CD4-positive, alpha-beta T cell treated with Interferon gamma for 1 hour (primary cell): ENCODE results near the gene FYTTD1.

Experiments used
- DNase-seq: peaks from one replicate; pipeline ENCODE4 v3.0.0-alpha.2; 2020

The FYTTD1 gene

GRCh38 chr3:197793247-197793646 lies 43.6 kb downstream of the FYTTD1 start:
- DNase-seq = no peak

- DNase-seq = no peak
Measured at GRCh38 chr3:197794115-197794514, 44.4 kb downstream of the FYTTD1 start.

GRCh38 chr3:197795200-197795599 lies 45.5 kb downstream of the FYTTD1 start:
- DNase-seq = no peak

- no peak for DNase-seq
Measured at GRCh38 chr3:197796087-197796486, 46.4 kb downstream of the FYTTD1 start.

- DNase-seq = no peak
Measured at GRCh38 chr3:197798863-197799262, 49.2 kb downstream of the FYTTD1 start.

GRCh38 chr3:197800379-197800778 lies 50.7 kb downstream of the FYTTD1 start:
- DNase-seq = no peak

- no peak for DNase-seq
Measured at GRCh38 chr3:197801891-197802778, 52.5 kb downstream of the FYTTD1 start.

- no peak for DNase-seq
Measured at GRCh38 chr3:197802779-197803459, 53.2 kb downstream of the FYTTD1 start.

- no peak for DNase-seq
Measured at GRCh38 chr3:197804511-197804910, 54.8 kb downstream of the FYTTD1 start.

GRCh38 chr3:197807969-197808587 lies 58.4 kb downstream of the FYTTD1 start:
- no peak for DNase-seq

GRCh38 chr3:197809356-197810020 lies 59.8 kb downstream of the FYTTD1 start:
- DNase-seq = no peak

- no peak for DNase-seq
Measured at GRCh38 chr3:197810901-197811300, 61.2 kb downstream of the FYTTD1 start.

GRCh38 chr3:197811343-197811742 lies 61.7 kb downstream of the FYTTD1 start:
- no peak for DNase-seq

GRCh38 chr3:197814372-197814771 lies 64.7 kb downstream of the FYTTD1 start:
- no peak for DNase-seq

GRCh38 chr3:197820550-197821335 lies 71.1 kb downstream of the FYTTD1 start:
- no peak for DNase-seq

GRCh38 chr3:197829397-197830045 lies 79.8 kb downstream of the FYTTD1 start:
- no peak for DNase-seq

- no peak for DNase-seq
Measured at GRCh38 chr3:197830308-197830966, 80.8 kb downstream of the FYTTD1 start.

GRCh38 chr3:197830967-197831313 lies 81.3 kb downstream of the FYTTD1 start:
- DNase-seq = no peak

GRCh38 chr3:197833930-197834715 lies 84.4 kb downstream of the FYTTD1 start:
- DNase-seq = no peak

- DNase-seq = no peak
Measured at GRCh38 chr3:197835509-197835908, 85.8 kb downstream of the FYTTD1 start.

GRCh38 chr3:197836244-197836643 lies 86.6 kb downstream of the FYTTD1 start:
- DNase-seq = no peak
